Stomach (tissue), 4 donors: ENCODE measurements around the gene DDIT3.

ENCODE experiments used
- CTCF ChIP-seq, 7 experiments: fragments of 450-650 bp in 4 of 7; fragments of 200-600 bp in 3 of 7; sonication (generic) in 3 of 7; IDR thresholded peaks; one replicate each; pipeline ENCODE4 v1.5.1; 2016 to 2019; ENCODE audit warnings: antibody characterized with exemption in 7 of 7, control low read depth in 2 of 7, mild to moderate bottlenecking in 1 of 7
- EP300 ChIP-seq: sonication (generic); formaldehyde crosslinking; IDR thresholded peaks from one replicate; pipeline ENCODE4 v1.6.1; 2017; ENCODE audit warnings: antibody characterized with exemption
- POLR2A ChIP-seq, 4 donors: fragments of 450-650 bp; IDR thresholded peaks; one replicate each; pipeline ENCODE4 v1.6.1; 2016; ENCODE audit warnings: antibody characterized with exemption in 4 of 4, control low read depth in 2 of 4, mild to moderate bottlenecking in 1 of 4, moderate library complexity in 1 of 4

GRCh38 chr12:57520053-57520818, at the start of gene DDIT3:
- TF ChIP-seq EP300 (peak; percentile 5), POLR2A (IDR thresholded peaks at IDR 0.05) (peak in 3 of 4 donors; percentile 80 to 98 (median 98)), CTCF (IDR thresholded peaks at IDR 0.05) (no peak)
